Prostate gland (tissue), 2 donors: Measurements from ENCODE around the gene ABCG8. TPM values are rescaled to one million over a fixed set of nuclear protein-coding genes. Genes with fewer than 3 reads are reported as not detected.

Experiments used
- DNase-seq: peaks from one replicate; pipeline ENCODE4 v3.0.0-alpha.2; 2019; ENCODE audit warnings: low spot score
- H3K27ac ChIP-seq, 2 donors: fragments of 200-600 bp; sonication (generic); 2 replicates each; pipeline ENCODE4 v1.5.1; 2017 to 2019
- H3K27me3 ChIP-seq: fragments of 200-600 bp; sonication (generic); replicated peaks from 2 replicates; pipeline ENCODE4 v1.5.1; 2019; ENCODE audit not compliant: insufficient read depth
- H3K36me3 ChIP-seq, 2 donors: fragments of 200-600 bp; sonication (generic); 1 replicate in 1 of 2; 2 replicates in 1 of 2; pipeline versions ENCODE4 v1.5.1 to v1.8.1; 2017 to 2019
- H3K4me1 ChIP-seq: fragments of 200-600 bp; sonication (generic); replicated peaks from 2 replicates; pipeline ENCODE4 v1.5.1; 2019
- H3K4me3 ChIP-seq, 2 donors: fragments of 200-600 bp; sonication (generic); 2 replicates each; pipeline ENCODE4 v1.5.1; 2017 to 2019
- H3K9me3 ChIP-seq: fragments of 200-600 bp; sonication (generic); 2 replicates; pipeline ENCODE4 v1.5.1; 2017
- CTCF ChIP-seq, 4 experiments: fragments of 200-600 bp in 2 of 4; fragments of 450-650 bp in 2 of 4; sonication (generic) in 2 of 4; IDR thresholded peaks; 1 replicate in 3 of 4; 2 replicates in 1 of 4; pipeline ENCODE4 v1.5.1; 2016 to 2019; ENCODE audit warnings: antibody characterized with exemption in 4 of 4, mild to moderate bottlenecking in 2 of 4, moderate library complexity in 2 of 4
- POLR2A ChIP-seq: fragments of 450-650 bp; IDR thresholded peaks from one replicate; pipeline ENCODE4 v1.6.1; 2016; ENCODE audit warnings: antibody characterized with exemption, mild to moderate bottlenecking
- POLR2AphosphoS5 ChIP-seq: sonication (generic); formaldehyde crosslinking; IDR thresholded peaks from one replicate; pipeline ENCODE4 v1.6.1; 2017; ENCODE audit warnings: antibody characterized with exemption
- WGBS: methylation state at CpG from one replicate; pipeline ENCODE4 v1.1.5; 2018; 5-methylcytosine and 5-hydroxymethylcytosine counted together
- intact Hi-C: fragments of 100-400 bp; cut with DNase I; formaldehyde crosslinking; loops from one replicate; pipeline ENCODE4 v1.14.2; 2022
- total RNA-seq, 2 donors: library from RNA; depleted of rRNA; stranded (reverse); fragments of >200 nt; gene quantifications; one replicate each; pipeline ENCODE4 v1.1.0, GENCODE V29; 2016

The ABCG8 gene
- total RNA-seq, 2 donors from 2014 or later, result 0.57 TPM; not detected in 1

- no peaks in the 10 kb centered on the region for H3K36me3 ChIP-seq
- intact Hi-C loops, result no loop called here
- no peaks in the 10 kb centered on the region for H3K27me3 ChIP-seq
- no peak overlapping the region for H3K4me3 ChIP-seq
- no peak overlapping the region for H3K27ac ChIP-seq
- WGBS, result 92% methylated on average over 11 of the region's 11 CpGs
- no peaks in the 10 kb centered on the region for H3K4me1 ChIP-seq
- no peaks in the 10 kb centered on the region for H3K9me3 ChIP-seq
- TF ChIP-seq POLR2A (no peak), POLR2AphosphoS5 (no peak), CTCF (IDR thresholded peaks at IDR 0.05) (no peak)
- DNase-seq, result no peak
Measured at GRCh38 chr2:43823751-43824150, 15.0 kb upstream of the ABCG8 start.

GRCh38 chr2:43824512-43824911 lies 14.3 kb upstream of the ABCG8 start:
- TF ChIP-seq POLR2AphosphoS5 (no peak), CTCF (IDR thresholded peaks at IDR 0.05) (no peak), POLR2A (no peak)
- 93% methylated on average over 2 of the region's 2 CpGs for WGBS

GRCh38 chr2:43824951-43825493 lies 13.7 kb upstream of the ABCG8 start:
- intact Hi-C loops, result no loop called here
- no peaks in the 10 kb centered on the region for H3K9me3 ChIP-seq
- H3K36me3 ChIP-seq, result no peaks in the 10 kb centered on the region
- no peak overlapping the region for H3K4me3 ChIP-seq
- DNase-seq, result no peak
- 88% methylated on average over 12 of the region's 12 CpGs for WGBS
- H3K4me1 ChIP-seq, result no peaks in the 10 kb centered on the region
- no peak overlapping the region for H3K27ac ChIP-seq
- no peaks in the 10 kb centered on the region for H3K27me3 ChIP-seq
- TF ChIP-seq POLR2AphosphoS5, result no peak
- no peak for TF ChIP-seq CTCF (IDR thresholded peaks at IDR 0.05)
- no peak for TF ChIP-seq POLR2A

More at GRCh38 chr2:43824512-43824911, 14.3 kb upstream of the ABCG8 start:
- DNase-seq, result no peak
- intact Hi-C loops, result no loop called here
- Histone ChIP-seq H3K4me1 (no peaks in the 10 kb centered on the region), H3K27ac (no peak overlapping the region), H3K27me3 (no peaks in the 10 kb centered on the region), H3K4me3 (no peak overlapping the region), H3K36me3 (no peaks in the 10 kb centered on the region), H3K9me3 (no peaks in the 10 kb centered on the region)

- Histone ChIP-seq H3K4me1 (no peaks in the 10 kb centered on the region), H3K27ac (no peak overlapping the region), H3K27me3 (no peaks in the 10 kb centered on the region), H3K36me3 (no peaks in the 10 kb centered on the region), H3K9me3 (no peaks in the 10 kb centered on the region), H3K4me3 (no peak overlapping the region)
- intact Hi-C loops, result no loop called here
- TF ChIP-seq POLR2A (no peak), CTCF (IDR thresholded peaks at IDR 0.05) (no peak), POLR2AphosphoS5 (no peak)
- WGBS, result 76% methylated on average over 3 of the region's 3 CpGs
- no peak for DNase-seq
Measured at GRCh38 chr2:43825841-43826240, 12.9 kb upstream of the ABCG8 start.
